Spinal cord (tissue), 10 donors: ENCODE measurements around the gene C16orf96. TPM values are rescaled to one million over a fixed set of nuclear protein-coding genes. Genes with fewer than 3 reads are reported as not detected.

ENCODE experiments used
- DNase-seq, 6 donors: peaks; one replicate each; pipeline versions ENCODE4 v3.0.0 to v3.0.0-alpha.2; 2013 to 2015; ENCODE audit warnings: low spot score in 6 of 6, low read depth in 4 of 6
- H3K27ac ChIP-seq: one replicate; pipeline ENCODE4 v1.5.1; 2013; ENCODE audit warnings: low read depth, low read length, control low read depth
- H3K27me3 ChIP-seq: one replicate; pipeline ENCODE4 v1.6.1; 2013; ENCODE audit warnings: low read length; ENCODE audit not compliant: control insufficient read depth, insufficient read depth
- H3K36me3 ChIP-seq: one replicate; pipeline ENCODE4 v1.6.1; 2013; ENCODE audit warnings: low read length; ENCODE audit not compliant: control insufficient read depth, insufficient read depth
- H3K4me1 ChIP-seq: one replicate; pipeline ENCODE4 v1.6.1; 2013; ENCODE audit warnings: low read length; ENCODE audit not compliant: control insufficient read depth, insufficient read depth
- H3K4me3 ChIP-seq: one replicate; pipeline ENCODE4 v1.5.1; 2013; ENCODE audit warnings: low read depth, low read length, control low read depth
- H3K9me3 ChIP-seq: one replicate; pipeline ENCODE4 v1.6.1; 2013; ENCODE audit warnings: low read length; ENCODE audit not compliant: control insufficient read depth, insufficient read depth
- WGBS: methylation state at CpG from one replicate; pipeline ENCODE4 v1.1.5; 2013; ENCODE audit warnings: missing lambda C conversion rate; ENCODE audit not compliant: insufficient coverage; 5-methylcytosine and 5-hydroxymethylcytosine counted together
- polyA plus RNA-seq, 2 donors: library from polyadenylated mRNA; unstranded; fragments of 120-200 nt; gene quantifications; one replicate each; pipeline ENCODE4 v1.2.1, GENCODE V29; 2013; ENCODE audit not compliant: insufficient read length in 2 of 2
- total RNA-seq, 2 donors: library from RNA; depleted of rRNA in 1 of 2; stranded (reverse); fragments of 120-200 nt in 1 of 2; fragments of >200 nt in 1 of 2; gene quantifications; one replicate each; pipeline versions ENCODE4 v1.2.3 to v1.2.4, GENCODE V29; 2013 to 2014
- donor health status: healthy.

Gene C16orf96
- total and polyA plus RNA-seq, 4 donors, result 0.50 to 0.74 (median 0.60) TPM

GRCh38 chr16:4603624-4604170 lies 47.6 kb downstream of the C16orf96 start:
- Histone ChIP-seq H3K36me3 (peaks cover 25% of the 10 kb centered on the region), H3K27ac (no peak overlapping the region), H3K4me1 (peaks cover 21% of the 10 kb centered on the region), H3K4me3 (no peak overlapping the region), H3K27me3 (no peaks in the 10 kb centered on the region), H3K9me3 (no peaks in the 10 kb centered on the region)
- DNase-seq, result no peak
- 79% methylated on average over 13 of the region's 13 CpGs for WGBS

GRCh38 chr16:4604401-4604800 lies 48.3 kb downstream of the C16orf96 start:
- H3K9me3 ChIP-seq, result no peaks in the 10 kb centered on the region
- no peak for DNase-seq
- H3K4me3 ChIP-seq, result no peak overlapping the region
- H3K4me1 ChIP-seq, result peaks cover 21% of the 10 kb centered on the region
- H3K27ac ChIP-seq, result no peak overlapping the region
- 60% methylated on average over 15 of the region's 15 CpGs for WGBS
- peaks cover 32% of the 10 kb centered on the region for H3K36me3 ChIP-seq
- no peaks in the 10 kb centered on the region for H3K27me3 ChIP-seq

GRCh38 chr16:4606354-4606753 lies 50.2 kb downstream of the C16orf96 start:
- DNase-seq, result no peak
- no peaks in the 10 kb centered on the region for H3K9me3 ChIP-seq
- 70% methylated on average over 9 of the region's 9 CpGs for WGBS
- no peak overlapping the region for H3K4me3 ChIP-seq
- no peaks in the 10 kb centered on the region for H3K27me3 ChIP-seq
- peaks cover 23% of the 10 kb centered on the region for H3K4me1 ChIP-seq
- H3K27ac ChIP-seq, result no peak overlapping the region
- peaks cover 52% of the 10 kb centered on the region for H3K36me3 ChIP-seq

GRCh38 chr16:4607841-4608703 lies 51.9 kb downstream of the C16orf96 start:
- DNase-seq, result no peak
- 97% methylated on average over 21 of the region's 22 CpGs for WGBS
- Histone ChIP-seq H3K4me3 (no peak overlapping the region), H3K4me1 (peaks cover 18% of the 10 kb centered on the region), H3K27me3 (no peaks in the 10 kb centered on the region), H3K27ac (no peak overlapping the region), H3K36me3 (peaks cover 64% of the 10 kb centered on the region), H3K9me3 (no peaks in the 10 kb centered on the region)

- H3K4me1 ChIP-seq, result peaks cover 23% of the 10 kb centered on the region
- WGBS, result 93% methylated on average over 7 of the region's 8 CpGs
Measured at GRCh38 chr16:4608704-4608980, 52.5 kb downstream of the C16orf96 start.

GRCh38 chr16:4609200-4610010 lies 53.3 kb downstream of the C16orf96 start:
- H3K9me3 ChIP-seq, result no peaks in the 10 kb centered on the region
- H3K27me3 ChIP-seq, result no peaks in the 10 kb centered on the region
- H3K4me1 ChIP-seq, result peaks cover 26% of the 10 kb centered on the region
- 88% methylated on average over 37 of the region's 45 CpGs for WGBS
- DNase-seq, result no peak
- H3K4me3 ChIP-seq, result no peak overlapping the region
- no peak overlapping the region for H3K27ac ChIP-seq
- H3K36me3 ChIP-seq, result peaks cover 69% of the 10 kb centered on the region

More at GRCh38 chr16:4608704-4608980, 52.5 kb downstream of the C16orf96 start:
- no peak for DNase-seq
- Histone ChIP-seq H3K4me3 (no peak overlapping the region), H3K9me3 (no peaks in the 10 kb centered on the region), H3K27ac (no peak overlapping the region), H3K27me3 (no peaks in the 10 kb centered on the region), H3K36me3 (peaks cover 70% of the 10 kb centered on the region)

- Histone ChIP-seq H3K36me3 (peaks cover 64% of the 10 kb centered on the region), H3K9me3 (no peaks in the 10 kb centered on the region), H3K4me1 (peaks cover 28% of the 10 kb centered on the region), H3K27ac (no peak overlapping the region), H3K27me3 (no peaks in the 10 kb centered on the region), H3K4me3 (no peak overlapping the region)
- 76% methylated on average over 13 of the region's 32 CpGs for WGBS
- DNase-seq, result no peak
Measured at GRCh38 chr16:4610011-4611005, 54.2 kb downstream of the C16orf96 start.

- peaks cover 38% of the 10 kb centered on the region for H3K4me1 ChIP-seq
- no peak overlapping the region for H3K27ac ChIP-seq
- H3K9me3 ChIP-seq, result no peaks in the 10 kb centered on the region
Measured at GRCh38 chr16:4611337-4612021, 55.3 kb downstream of the C16orf96 start.

More at GRCh38 chr16:4611337-4612021, 55.3 kb downstream of the C16orf96 start:
- H3K36me3 ChIP-seq, result peaks cover 65% of the 10 kb centered on the region
- no peaks in the 10 kb centered on the region for H3K27me3 ChIP-seq
- WGBS, result 86% methylated on average over 11 of the region's 22 CpGs
- H3K4me3 ChIP-seq, result no peak overlapping the region
- no peak for DNase-seq
